IPS DF 6.9 (cell line): Measurements from ENCODE around the gene MYO1D.

ENCODE experiments used
- DNase-seq: peaks from one replicate; pipeline ENCODE4 v3.0.0-alpha.2; 2013; ENCODE audit warnings: low read depth, low spot score
- H3K27ac ChIP-seq: one replicate; pipeline ENCODE4 v1.5.1; 2013; ENCODE audit warnings: low read length, control low read depth
- H3K27me3 ChIP-seq: 2 replicates; pipeline ENCODE4 v1.6.1; 2013; ENCODE audit warnings: mild to moderate bottlenecking, low read length; ENCODE audit not compliant: control insufficient read depth, insufficient read depth
- H3K36me3 ChIP-seq: 2 replicates; pipeline ENCODE4 v1.6.1; 2013; ENCODE audit warnings: low read length; ENCODE audit not compliant: control insufficient read depth, insufficient read depth
- H3K4me1 ChIP-seq: 2 replicates; pipeline ENCODE4 v1.6.1; 2013; ENCODE audit warnings: low read length; ENCODE audit not compliant: control insufficient read depth, insufficient read depth
- H3K4me3 ChIP-seq: 2 replicates; pipeline ENCODE4 v1.5.1; 2013; ENCODE audit warnings: mild to moderate bottlenecking, low read length
- H3K9me3 ChIP-seq: 2 replicates; pipeline ENCODE4 v1.6.1; 2013; ENCODE audit warnings: low read length, inconsistent platforms; ENCODE audit not compliant: control insufficient read depth, insufficient read depth
- WGBS: extraction: QIAGEN DNeasy Blood & Tissue Kit; methylation state at CpG from one replicate; pipeline ENCODE4 v1.1.7; 2013; ENCODE audit warnings: mixed read lengths, missing lambda C conversion rate; ENCODE audit not compliant: insufficient read length, insufficient coverage; 5-methylcytosine and 5-hydroxymethylcytosine counted together

The MYO1D gene

GRCh38 chr17:32763855-32764439 lies 113.0 kb downstream of the MYO1D start:
- H3K27ac ChIP-seq: no peak overlapping the region
- DNase-seq: no peak
- no peaks in the 10 kb centered on the region for H3K36me3 ChIP-seq
- no peaks in the 10 kb centered on the region for H3K9me3 ChIP-seq
- H3K4me3 ChIP-seq: no peak overlapping the region
- WGBS: no CpG with 5 or more reads among the region's 5 CpGs
- H3K27me3 ChIP-seq: no peaks in the 10 kb centered on the region
- H3K4me1 ChIP-seq: no peaks in the 10 kb centered on the region

- Histone ChIP-seq H3K4me1 (no peaks in the 10 kb centered on the region), H3K27ac (no peak overlapping the region), H3K4me3 (no peak overlapping the region), H3K9me3 (no peaks in the 10 kb centered on the region), H3K36me3 (no peaks in the 10 kb centered on the region), H3K27me3 (no peaks in the 10 kb centered on the region)
- no peak for DNase-seq
Observed at GRCh38 chr17:32759476-32759875, 117.4 kb downstream of the MYO1D start.

- no peaks in the 10 kb centered on the region for H3K4me1 ChIP-seq
- WGBS: no CpG with 5 or more reads among the region's 1 CpG
- H3K27ac ChIP-seq: no peak overlapping the region
- no peaks in the 10 kb centered on the region for H3K9me3 ChIP-seq
- H3K4me3 ChIP-seq: no peak overlapping the region
- no peaks in the 10 kb centered on the region for H3K27me3 ChIP-seq
- H3K36me3 ChIP-seq: no peaks in the 10 kb centered on the region
- DNase-seq: no peak
Observed at GRCh38 chr17:32757963-32758362, 119.0 kb downstream of the MYO1D start.

- Histone ChIP-seq H3K27ac (no peak overlapping the region), H3K27me3 (no peaks in the 10 kb centered on the region), H3K4me3 (no peak overlapping the region), H3K4me1 (no peaks in the 10 kb centered on the region), H3K36me3 (no peaks in the 10 kb centered on the region), H3K9me3 (no peaks in the 10 kb centered on the region)
- DNase-seq: no peak
- whole genome bisulfite sequencing: no CpG with 5 or more reads among the region's 1 CpG
Observed at GRCh38 chr17:32756696-32757095, 120.2 kb downstream of the MYO1D start.

GRCh38 chr17:32755045-32755805 lies 121.7 kb downstream of the MYO1D start:
- Histone ChIP-seq H3K27ac (no peak overlapping the region), H3K4me3 (no peak overlapping the region), H3K27me3 (no peaks in the 10 kb centered on the region), H3K4me1 (no peaks in the 10 kb centered on the region), H3K36me3 (no peaks in the 10 kb centered on the region), H3K9me3 (no peaks in the 10 kb centered on the region)
- no peak for DNase-seq
- WGBS: no CpG with 5 or more reads among the region's 7 CpGs

- Histone ChIP-seq H3K9me3 (no peaks in the 10 kb centered on the region), H3K27ac (no peak overlapping the region), H3K36me3 (no peaks in the 10 kb centered on the region), H3K4me1 (no peaks in the 10 kb centered on the region), H3K4me3 (no peak overlapping the region), H3K27me3 (no peaks in the 10 kb centered on the region)
- WGBS: no CpG with 5 or more reads among the region's 4 CpGs
- DNase-seq: no peak
Observed at GRCh38 chr17:32752934-32753333, 124.0 kb downstream of the MYO1D start.

- Histone ChIP-seq H3K27ac (no peak overlapping the region), H3K9me3 (no peaks in the 10 kb centered on the region), H3K4me3 (no peak overlapping the region), H3K27me3 (no peaks in the 10 kb centered on the region), H3K36me3 (no peaks in the 10 kb centered on the region), H3K4me1 (no peaks in the 10 kb centered on the region)
- no peak for DNase-seq
- no CpG with 5 or more reads among the region's 2 CpGs for WGBS
Observed at GRCh38 chr17:32747856-32748255, 129.1 kb downstream of the MYO1D start.

GRCh38 chr17:32746698-32747097 lies 130.2 kb downstream of the MYO1D start:
- Histone ChIP-seq H3K4me3 (no peak overlapping the region), H3K36me3 (no peaks in the 10 kb centered on the region), H3K27me3 (no peaks in the 10 kb centered on the region), H3K4me1 (no peaks in the 10 kb centered on the region), H3K9me3 (no peaks in the 10 kb centered on the region), H3K27ac (no peak overlapping the region)
- WGBS: no CpG with 5 or more reads among the region's 2 CpGs
- DNase-seq: no peak

GRCh38 chr17:32746280-32746679 lies 130.6 kb downstream of the MYO1D start:
- no CpG with 5 or more reads among the region's 2 CpGs for WGBS
- H3K4me3 ChIP-seq: no peak overlapping the region
- H3K27me3 ChIP-seq: no peaks in the 10 kb centered on the region
- no peaks in the 10 kb centered on the region for H3K4me1 ChIP-seq
- H3K9me3 ChIP-seq: no peaks in the 10 kb centered on the region
- H3K27ac ChIP-seq: no peak overlapping the region
- H3K36me3 ChIP-seq: no peaks in the 10 kb centered on the region
- DNase-seq: no peak

- Histone ChIP-seq H3K36me3 (no peaks in the 10 kb centered on the region), H3K4me1 (no peaks in the 10 kb centered on the region), H3K4me3 (no peak overlapping the region), H3K27me3 (no peaks in the 10 kb centered on the region), H3K27ac (no peak overlapping the region), H3K9me3 (no peaks in the 10 kb centered on the region)
- WGBS: 100% methylated on average over 1 of the region's 4 CpGs
- no peak for DNase-seq
Observed at GRCh38 chr17:32742681-32743538, 134.0 kb downstream of the MYO1D start.
